22Rv1 (cell line): ENCODE results near the gene ZNF641.

Experiments
- ZFX ChIP-seq: fragments of 450-650 bp; IDR thresholded peaks from 2 replicates; pipeline ENCODE4 v1.6.1; 2017; ENCODE audit warnings: antibody characterized with exemption, borderline replicate concordance
- TF ChIP-seq, protein P1 (sequence below): fragments of 450-650 bp; IDR thresholded peaks from 2 replicates; pipeline ENCODE4 v1.5.1; 2017; ENCODE audit warnings: mild to moderate bottlenecking

DNA sequence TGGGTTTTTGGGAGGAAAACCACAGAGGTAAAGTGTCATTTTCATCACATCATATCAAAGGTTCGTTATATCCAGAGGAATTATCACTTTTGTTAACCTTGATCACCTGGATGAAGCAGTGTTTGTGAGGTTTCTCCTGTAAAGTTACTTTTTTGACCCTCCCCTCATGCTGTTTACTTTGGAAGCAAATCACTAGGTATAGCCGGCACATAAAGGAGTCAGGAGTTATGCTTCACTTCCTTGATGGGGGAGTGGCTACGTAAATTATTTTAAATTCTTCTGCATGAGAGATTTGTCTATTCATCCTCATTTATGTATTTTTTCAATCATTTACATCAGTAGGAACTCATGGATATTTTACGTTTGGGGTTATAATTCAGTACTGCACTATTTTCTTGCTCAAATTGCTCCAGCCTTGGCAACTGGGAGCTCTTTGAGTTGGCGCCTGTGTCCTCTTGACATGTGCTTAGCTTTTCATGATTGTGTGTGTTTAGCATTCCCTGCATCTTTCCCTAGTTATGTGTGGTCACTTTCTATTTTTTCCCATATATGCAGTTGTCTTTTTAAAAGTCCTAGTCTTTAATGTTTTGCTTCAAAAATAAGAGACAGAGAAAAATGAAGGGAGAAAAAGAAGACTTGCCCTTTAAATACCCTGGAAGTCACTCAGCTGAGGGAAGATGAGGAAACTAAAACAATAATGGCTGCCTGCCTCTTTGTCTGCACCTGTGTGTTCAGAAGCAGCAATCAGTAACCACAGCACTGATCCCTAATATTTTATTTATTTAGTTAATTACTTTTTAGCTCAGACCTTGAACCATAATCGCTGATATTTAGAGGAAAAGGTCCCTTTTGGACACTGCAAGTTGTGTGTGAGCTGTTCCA lies 62.1 kb downstream of the ZNF641 start:
- TF ChIP-seq, protein P1, sequence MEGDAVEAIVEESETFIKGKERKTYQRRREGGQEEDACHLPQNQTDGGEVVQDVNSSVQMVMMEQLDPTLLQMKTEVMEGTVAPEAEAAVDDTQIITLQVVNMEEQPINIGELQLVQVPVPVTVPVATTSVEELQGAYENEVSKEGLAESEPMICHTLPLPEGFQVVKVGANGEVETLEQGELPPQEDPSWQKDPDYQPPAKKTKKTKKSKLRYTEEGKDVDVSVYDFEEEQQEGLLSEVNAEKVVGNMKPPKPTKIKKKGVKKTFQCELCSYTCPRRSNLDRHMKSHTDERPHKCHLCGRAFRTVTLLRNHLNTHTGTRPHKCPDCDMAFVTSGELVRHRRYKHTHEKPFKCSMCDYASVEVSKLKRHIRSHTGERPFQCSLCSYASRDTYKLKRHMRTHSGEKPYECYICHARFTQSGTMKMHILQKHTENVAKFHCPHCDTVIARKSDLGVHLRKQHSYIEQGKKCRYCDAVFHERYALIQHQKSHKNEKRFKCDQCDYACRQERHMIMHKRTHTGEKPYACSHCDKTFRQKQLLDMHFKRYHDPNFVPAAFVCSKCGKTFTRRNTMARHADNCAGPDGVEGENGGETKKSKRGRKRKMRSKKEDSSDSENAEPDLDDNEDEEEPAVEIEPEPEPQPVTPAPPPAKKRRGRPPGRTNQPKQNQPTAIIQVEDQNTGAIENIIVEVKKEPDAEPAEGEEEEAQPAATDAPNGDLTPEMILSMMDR, result no peak
- TF ChIP-seq ZFX, result no peak
